NCI-H1105 treated with DMSO at 0.1 percent for 48 hours (cell line): ENCODE results near the gene TLR9.

Source experiments
- DNase-seq: peaks from one replicate; lab custom pipeline; 2025; lab: John Stamatoyannopoulos, UW

Gene TLR9

DNA sequence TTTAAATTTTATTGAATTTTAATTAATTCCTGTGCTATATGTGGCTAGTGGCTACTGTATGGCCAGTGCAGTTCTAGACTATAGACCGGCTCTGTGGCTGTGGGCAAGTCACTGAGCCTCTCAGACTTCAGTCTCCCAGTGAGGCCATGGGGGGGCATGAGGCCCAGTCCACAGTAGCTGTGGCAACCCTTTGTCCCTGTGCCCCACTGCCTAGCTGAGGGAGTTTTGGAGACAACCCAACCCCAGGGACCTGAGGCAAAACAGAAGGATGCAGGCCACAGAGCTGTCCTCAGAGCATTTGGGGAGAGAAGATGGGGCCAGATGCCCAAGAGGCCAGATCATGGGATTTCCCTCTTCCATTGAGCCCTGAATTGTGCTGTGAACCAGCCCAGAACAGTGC is 52.3 kb downstream of the TLR9 start:
- DNase-seq, result no peak

- DNase-seq, result no peak
These were observed 53.1 kb downstream of the TLR9 start for GRCh38 chr3:52172262-52172757.

DNA sequence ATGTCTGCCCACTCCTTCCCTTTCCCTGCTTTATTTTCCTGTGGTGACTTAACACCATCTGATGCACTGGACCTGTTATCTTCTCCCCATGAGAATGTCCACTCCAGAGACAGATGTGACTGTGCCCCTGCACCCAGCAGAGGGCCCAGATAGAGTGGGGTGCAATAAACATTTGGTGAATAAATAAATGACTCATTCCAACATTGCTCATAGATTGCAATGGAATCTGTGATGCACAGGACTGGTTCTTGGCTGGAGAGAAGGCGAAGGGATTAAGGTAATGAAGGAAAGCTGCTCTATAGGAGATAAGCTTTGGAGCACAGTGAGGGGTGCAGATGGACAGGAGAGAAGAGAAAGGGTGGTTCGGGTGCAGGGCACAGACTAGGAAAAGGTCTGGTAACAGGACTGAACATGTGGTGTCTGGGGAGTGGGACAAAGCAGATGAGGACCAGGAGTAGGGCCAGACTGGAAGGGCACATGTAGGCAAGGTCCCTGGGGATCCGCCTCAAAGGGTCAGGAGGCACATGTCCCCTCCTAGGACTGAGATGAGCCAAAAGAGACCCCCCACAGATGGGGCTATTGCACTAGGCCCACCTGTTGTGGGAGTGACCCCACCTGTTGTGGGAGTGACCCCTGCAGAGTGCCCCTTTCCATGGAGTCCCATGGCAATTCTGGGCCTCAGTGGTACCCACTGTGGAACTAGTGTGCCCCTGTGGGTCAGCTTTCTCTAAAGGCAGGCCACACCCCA is 53.8 kb downstream of the TLR9 start:
- no peak for DNase-seq
